ENCODE measurements around the gene ATP1A2.
A peak's percentile ranks its signal among the peaks of the same experiment; 100 is the strongest.

Gene ATP1A2

GRCh38 chr1:160115545-160116282 is at the start of gene ATP1A2:
ATP1A2 (plus strand) TSS chr1:160115759; CDS start chr1:160115862, 103 bp downstream.
- DNase-seq, result no peak

- no peak for DNase-seq
Measured at GRCh38 chr1:160066829-160067745, 48.5 kb upstream of the ATP1A2 start.

- no peak for DNase-seq
Measured at GRCh38 chr1:160068225-160068624, 47.3 kb upstream of the ATP1A2 start.

GRCh38 chr1:160069460-160070231 is 45.9 kb upstream of the ATP1A2 start, which contains the start of gene KCNJ10:
KCNJ10 (minus strand) TSS chr1:160070160; CDS start chr1:160042532, 27,628 bp downstream.
- no peak for DNase-seq

GRCh38 chr1:160070243-160071163 is 45.1 kb upstream of the ATP1A2 start:
- DNase-seq, result peak; percentile 66

GRCh38 chr1:160071289-160071688 is 44.3 kb upstream of the ATP1A2 start:
- no peak for DNase-seq

- DNase-seq, result no peak
Measured at GRCh38 chr1:160074865-160075264, 40.7 kb upstream of the ATP1A2 start.

GRCh38 chr1:160075836-160076235 is 39.7 kb upstream of the ATP1A2 start:
- DNase-seq, result no peak

- no peak for DNase-seq
Measured at GRCh38 chr1:160076295-160076694, 39.3 kb upstream of the ATP1A2 start.

- no peak for DNase-seq
Measured at GRCh38 chr1:160077486-160077885, 38.1 kb upstream of the ATP1A2 start.

GRCh38 chr1:160078512-160079195 is 36.9 kb upstream of the ATP1A2 start:
- DNase-seq, result peak; percentile 32

GRCh38 chr1:160079448-160079847 is 36.1 kb upstream of the ATP1A2 start:
- DNase-seq, result no peak

GRCh38 chr1:160080381-160081100 is 35.0 kb upstream of the ATP1A2 start:
- no peak for DNase-seq

- DNase-seq, result no peak
Measured at GRCh38 chr1:160081261-160081936, 34.2 kb upstream of the ATP1A2 start, which contains the start of gene KCNJ9. KCNJ9 (plus strand) TSS chr1:160081538; CDS start chr1:160084031, 2,493 bp downstream.

- no peak for DNase-seq
Measured at GRCh38 chr1:160082487-160082886, 33.1 kb upstream of the ATP1A2 start.

GRCh38 chr1:160082926-160083325 is 32.6 kb upstream of the ATP1A2 start:
- no peak for DNase-seq

GRCh38 chr1:160083968-160084770 is 31.4 kb upstream of the ATP1A2 start:
- DNase-seq, result peak; percentile 76

- no peak for DNase-seq
Measured at GRCh38 chr1:160084771-160085321, 30.7 kb upstream of the ATP1A2 start.

Measured in stimulated activated CD4-positive, alpha-beta T cell treated with anti-CD3 and anti-CD28 coated beads, Interleukin-12 subunit alpha, Interleukin-12 subunit beta, amount 100 ng/mL, for 4 hours (primary cell).